Pancreas (tissue), 10 donors: ENCODE data around the gene PLPP7. TPM values are rescaled to one million over a fixed set of nuclear protein-coding genes. Genes with fewer than 3 reads are reported as not detected.

Experiments used
- ATAC-seq, 4 donors: fragments of 200-7000 bp; cut with Tn5 transposase; one replicate each; pipeline versions ENCODE4 v1.8.0 to v1.9.1; 2020; ENCODE audit warnings: mild to moderate bottlenecking in 4 of 4, moderate library complexity in 4 of 4
- DNase-seq, 6 donors: peaks; one replicate each; pipeline ENCODE4 v3.0.0-alpha.2; 2020
- FAIRE-seq: peaks from 2 replicates; lab custom pipeline; 2012; peaks lifted over from hg19 to GRCh38; lab: Jason Lieb, UNC
- H3K27ac ChIP-seq, 4 donors: fragments of 200-600 bp; sonication (generic); 1 replicate in 3 of 4; 2 replicates in 1 of 4; pipeline versions ENCODE4 v1.5.0 to v1.8.0; 2020
- H3K27me3 ChIP-seq, 4 donors: fragments of 200-600 bp; one replicate each; pipeline ENCODE4 v1.8.0; 2021
- H3K36me3 ChIP-seq, 3 donors: fragments of 200-600 bp; sonication (generic) in 1 of 3; one replicate each; pipeline versions ENCODE4 v1.5.0 to v1.8.0; 2020 to 2021
- H3K4me1 ChIP-seq, 3 donors: fragments of 200-600 bp; one replicate each; pipeline ENCODE4 v1.8.0; 2021
- H3K4me3 ChIP-seq, 4 donors: fragments of 200-600 bp; sonication (generic) in 2 of 4; one replicate each; pipeline versions ENCODE4 v1.5.0 to v1.8.0; 2020 to 2021
- H3K9me3 ChIP-seq, 4 donors: fragments of 200-600 bp; one replicate each; pipeline ENCODE4 v1.8.0; 2021
- WGBS, 2 donors: extraction: QIAGEN DNeasy Blood & Tissue Kit; methylation state at CpG; one replicate each; pipeline ENCODE4 v1.1.7; 2013; 5-methylcytosine and 5-hydroxymethylcytosine counted together
- intact Hi-C, 3 donors: fragments of 100-400 bp; cut with DNase I; formaldehyde crosslinking; loops; one replicate each; pipeline versions ENCODE4 v1.11.1 to v1.14.2; 2022
- polyA plus RNA-seq, 2 donors: library from polyadenylated mRNA; stranded (reverse); fragments of 200-250 nt; gene quantifications; one replicate each; pipeline ENCODE4 v1.2.3, GENCODE V29; 2013
- total RNA-seq, 6 donors: library from RNA; stranded (reverse); fragmentation: NEBNext Ultra II Directional in 4 of 6; extraction: Animal tissue kit (Norgen Biotek cat#: 25700) in 4 of 6; gene quantifications; one replicate each; pipeline versions ENCODE4 v1.2.1 to v1.2.4, GENCODE V29; 2021 to 2023
- TF ChIP-seq, protein P1 (sequence below), 4 donors: fragments of 200-600 bp; sonication (generic) in 3 of 4; IDR thresholded peaks; one replicate each; pipeline versions ENCODE4 v1.5.0 to v1.8.0; 2021; ENCODE audit warnings: antibody characterized with exemption in 4 of 4
- donor health status: healthy with polysubstance abuse.
- donor health status: DM: no; HTN: no; CAD: no; lungs with moderate emphysema.
- donor health status: DM: no; HTN: no; CAD: no.
- donor health status: control.
- donor health status: control.
- donor health status: Bipolar disorder and iron deficiency.
- donor health status: DM: yes; HTN: yes; CAD: no.
- donor health status: DM: no; HTN: no; CAD: no.
- donor health status: DM: no; HTN: no; CAD: no.
- donor health status: DM: yes; HTN: yes; CAD: no.

The PLPP7 gene
- total and polyA plus RNA-seq, 8 donors, result 0.38 to 2.5 (median 1.3) TPM

DNA sequence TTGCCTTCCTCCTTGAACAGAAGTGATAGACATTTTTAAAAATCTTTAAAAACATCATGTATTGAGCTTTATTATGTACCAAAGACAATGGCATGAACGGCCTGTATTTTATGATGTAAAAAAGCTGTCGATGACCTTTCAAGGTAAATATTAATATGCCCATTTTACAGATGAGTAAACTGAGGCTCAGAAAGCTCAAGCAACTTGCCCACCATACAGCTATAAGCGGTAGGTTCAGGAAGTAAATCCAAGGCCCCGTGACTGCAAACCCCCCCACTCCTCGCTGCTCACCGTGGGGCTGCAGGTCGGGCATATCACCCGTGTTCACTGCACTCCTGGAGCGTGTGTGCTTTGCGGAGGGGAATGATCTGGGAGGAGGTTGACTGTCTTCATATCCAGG is 3.4 kb downstream of the PLPP7 start:
- FAIRE-seq (no peak), DNase-seq (no peak), ATAC-seq (no peak)
- H3K27ac ChIP-seq, result no peak overlapping the region
- no peaks in the 10 kb centered on the region for H3K4me1 ChIP-seq
- H3K36me3 ChIP-seq, result no peaks in the 10 kb centered on the region
- WGBS, 2 donors, result 90 to 93% methylated on average over 10 of the region's 10 CpGs
- intact Hi-C loops, result no loop called here
- TF ChIP-seq, protein P1, sequence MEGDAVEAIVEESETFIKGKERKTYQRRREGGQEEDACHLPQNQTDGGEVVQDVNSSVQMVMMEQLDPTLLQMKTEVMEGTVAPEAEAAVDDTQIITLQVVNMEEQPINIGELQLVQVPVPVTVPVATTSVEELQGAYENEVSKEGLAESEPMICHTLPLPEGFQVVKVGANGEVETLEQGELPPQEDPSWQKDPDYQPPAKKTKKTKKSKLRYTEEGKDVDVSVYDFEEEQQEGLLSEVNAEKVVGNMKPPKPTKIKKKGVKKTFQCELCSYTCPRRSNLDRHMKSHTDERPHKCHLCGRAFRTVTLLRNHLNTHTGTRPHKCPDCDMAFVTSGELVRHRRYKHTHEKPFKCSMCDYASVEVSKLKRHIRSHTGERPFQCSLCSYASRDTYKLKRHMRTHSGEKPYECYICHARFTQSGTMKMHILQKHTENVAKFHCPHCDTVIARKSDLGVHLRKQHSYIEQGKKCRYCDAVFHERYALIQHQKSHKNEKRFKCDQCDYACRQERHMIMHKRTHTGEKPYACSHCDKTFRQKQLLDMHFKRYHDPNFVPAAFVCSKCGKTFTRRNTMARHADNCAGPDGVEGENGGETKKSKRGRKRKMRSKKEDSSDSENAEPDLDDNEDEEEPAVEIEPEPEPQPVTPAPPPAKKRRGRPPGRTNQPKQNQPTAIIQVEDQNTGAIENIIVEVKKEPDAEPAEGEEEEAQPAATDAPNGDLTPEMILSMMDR (IDR thresholded peaks at IDR 0.05), result no peak
- H3K27me3 ChIP-seq, result no peaks in the 10 kb centered on the region
- no peaks in the 10 kb centered on the region for H3K9me3 ChIP-seq
- H3K4me3 ChIP-seq, result no peak overlapping the region

DNA sequence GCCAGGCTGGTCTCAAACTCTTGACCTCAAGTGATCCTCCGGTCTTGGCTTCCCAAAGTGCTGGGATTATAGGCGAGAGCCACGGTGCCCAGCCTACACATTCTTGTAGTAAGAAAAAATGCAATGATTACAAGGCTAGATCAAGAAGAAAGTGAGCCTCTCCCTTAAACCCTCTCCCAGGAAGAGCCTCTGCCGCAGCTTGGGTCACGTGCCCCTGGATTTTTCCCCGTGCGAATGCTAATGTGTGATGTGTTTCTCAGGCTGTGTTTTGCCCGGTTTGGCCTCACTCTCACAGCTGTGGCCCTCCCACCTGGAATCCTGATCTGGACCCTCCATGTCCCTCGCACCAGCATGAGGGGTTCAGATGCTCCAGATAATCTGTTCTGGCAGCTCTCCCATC is 6.9 kb downstream of the PLPP7 start:
- no peak for ATAC-seq
- intact Hi-C loops, result no loop called here
- Histone ChIP-seq H3K9me3 (no peaks in the 10 kb centered on the region), H3K36me3 (no peaks in the 10 kb centered on the region), H3K4me1 (no peaks in the 10 kb centered on the region), H3K27me3 (no peaks in the 10 kb centered on the region), H3K4me3 (no peak overlapping the region), H3K27ac (no peak overlapping the region)
- FAIRE-seq, result no peak
- TF ChIP-seq, protein P1 (IDR thresholded peaks at IDR 0.05), result no peak
- no peak for DNase-seq
- WGBS, 2 donors, result 81 to 82% methylated on average over 9 of the region's 9 CpGs

DNA sequence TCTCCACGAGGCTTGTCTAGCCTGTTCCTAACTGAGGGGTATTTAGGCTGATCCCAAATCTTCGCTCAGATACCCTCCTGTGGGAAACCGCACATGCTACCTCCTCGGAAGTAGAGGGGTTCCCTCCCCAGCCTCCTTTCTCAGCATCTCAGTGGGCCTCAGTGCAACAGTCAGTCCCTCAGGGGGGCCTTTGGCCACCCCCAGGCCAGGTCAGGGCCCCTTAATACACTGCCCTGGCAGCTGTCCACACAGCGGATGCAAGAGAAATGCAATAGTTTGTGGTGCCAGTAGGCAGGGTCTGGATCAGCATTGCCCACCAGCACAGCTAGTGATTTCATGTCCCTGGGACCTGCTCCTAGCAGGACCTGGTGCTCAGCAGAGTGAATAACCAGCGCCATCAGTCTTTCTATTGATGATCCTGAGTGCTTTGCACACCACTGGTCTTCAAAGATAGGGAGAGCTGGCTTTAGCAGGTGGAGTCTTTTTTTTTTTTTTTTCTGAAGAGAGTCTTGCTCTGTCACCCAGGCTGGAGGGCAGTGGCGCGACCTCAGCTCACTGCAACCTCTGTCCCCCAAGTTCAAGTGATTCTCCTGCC is 7.5 kb downstream of the PLPP7 start:
- H3K27me3 ChIP-seq, result no peaks in the 10 kb centered on the region

DNA sequence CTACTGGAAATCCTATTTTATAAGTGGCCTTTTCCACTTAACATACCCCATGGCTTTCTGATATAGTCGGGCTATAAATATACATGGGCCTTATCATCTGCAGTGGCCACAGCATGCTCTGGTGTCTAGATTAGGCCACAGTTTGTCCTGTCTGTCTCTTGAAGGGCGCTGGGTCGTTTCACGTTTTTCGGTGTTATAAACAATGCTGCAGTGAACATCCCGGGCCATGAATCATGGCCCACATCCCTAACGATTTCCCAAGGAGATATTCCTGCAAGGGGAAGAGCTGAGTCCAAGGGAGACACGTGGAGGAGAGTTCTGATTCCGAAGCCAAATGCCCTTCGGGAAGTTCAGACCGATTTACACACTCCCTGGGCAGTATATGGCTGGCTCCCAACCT is 8.4 kb downstream of the PLPP7 start:
- no peaks in the 10 kb centered on the region for H3K36me3 ChIP-seq
- FAIRE-seq (no peak), ATAC-seq (no peak), DNase-seq (no peak)
- no peaks in the 10 kb centered on the region for H3K4me1 ChIP-seq
- H3K4me3 ChIP-seq, result no peak overlapping the region
- 60 to 72% methylated on average over 11 of the region's 11 CpGs for WGBS, 2 donors
- H3K27me3 ChIP-seq, result no peaks in the 10 kb centered on the region
- TF ChIP-seq, protein P1 (IDR thresholded peaks at IDR 0.05), result no peak
- no peaks in the 10 kb centered on the region for H3K9me3 ChIP-seq
- intact Hi-C loops, result no loop called here
- no peak overlapping the region for H3K27ac ChIP-seq

More for the DNA sequence above, 7.5 kb downstream of the PLPP7 start:
- 83 to 89% methylated on average over 8 of the region's 8 CpGs for WGBS, 2 donors
- no peak for ATAC-seq
- Histone ChIP-seq H3K27ac (no peak overlapping the region), H3K4me3 (no peak overlapping the region), H3K4me1 (no peaks in the 10 kb centered on the region), H3K9me3 (no peaks in the 10 kb centered on the region), H3K36me3 (no peaks in the 10 kb centered on the region)
- FAIRE-seq, result no peak
- TF ChIP-seq, protein P1 (IDR thresholded peaks at IDR 0.05), result no peak
- no peak for DNase-seq
- intact Hi-C loops, result no loop called here

DNA sequence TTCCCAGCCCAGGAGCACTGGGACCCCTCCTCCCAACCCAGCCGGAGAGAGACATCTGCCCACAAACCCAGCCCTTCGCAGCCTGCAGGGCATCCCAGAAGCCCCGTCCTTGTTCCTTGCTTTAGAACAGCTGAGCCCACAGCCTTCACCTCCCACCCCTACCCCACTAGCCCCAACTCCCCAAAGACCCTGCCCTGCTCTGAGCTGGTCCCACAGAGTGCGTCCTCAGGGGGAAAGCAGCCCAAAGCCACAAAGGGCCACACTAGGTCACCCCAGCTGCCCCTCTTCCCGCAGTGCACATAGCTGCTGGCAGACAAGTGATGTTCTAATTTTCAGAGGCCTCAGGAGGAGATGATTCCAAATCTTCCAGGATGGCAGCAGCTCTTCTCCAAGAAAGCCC is 8.8 kb downstream of the PLPP7 start:
- Histone ChIP-seq H3K36me3 (no peaks in the 10 kb centered on the region), H3K27ac (no peak overlapping the region), H3K9me3 (no peaks in the 10 kb centered on the region), H3K4me3 (no peak overlapping the region), H3K27me3 (no peaks in the 10 kb centered on the region), H3K4me1 (no peaks in the 10 kb centered on the region)
- FAIRE-seq, result no peak
- 79 to 86% methylated on average over 5 of the region's 5 CpGs for WGBS, 2 donors
- TF ChIP-seq, protein P1 (IDR thresholded peaks at IDR 0.05), result no peak
- no peak for ATAC-seq
- intact Hi-C loops, result no loop called here
- DNase-seq, result no peak
